Small intestine (tissue), 7 donors: Measurements from ENCODE around the gene AFF1. TPM values are rescaled to one million over a fixed set of nuclear protein-coding genes. Genes with fewer than 3 reads are reported as not detected.

ENCODE experiments used
- DNase-seq, 2 donors: peaks; one replicate each; pipeline versions ENCODE4 v3.0.0 to v3.0.0-alpha.2; 2013
- FAIRE-seq: peaks from 2 replicates; lab custom pipeline; 2012; peaks lifted over from hg19 to GRCh38; lab: Jason Lieb, UNC
- H3K27ac ChIP-seq, 3 donors: one replicate each; pipeline ENCODE4 v1.5.1; 2013; ENCODE audit warnings: low read length in 2 of 3, mild to moderate bottlenecking in 2 of 3, control low read depth in 1 of 3, inconsistent platforms in 1 of 3, low read depth in 1 of 3, moderate library complexity in 1 of 3
- H3K27me3 ChIP-seq, 3 donors: one replicate each; pipeline ENCODE4 v1.6.1; 2013; ENCODE audit warnings: low read length in 3 of 3, inconsistent platforms in 1 of 3; ENCODE audit not compliant: control insufficient read depth in 3 of 3, insufficient read depth in 3 of 3
- H3K36me3 ChIP-seq, 3 donors: one replicate each; pipeline ENCODE4 v1.6.1; 2013; ENCODE audit warnings: low read length in 3 of 3, inconsistent platforms in 1 of 3, low read depth in 1 of 3, mild to moderate bottlenecking in 1 of 3, moderate library complexity in 1 of 3; ENCODE audit not compliant: control insufficient read depth in 3 of 3, insufficient read depth in 2 of 3
- H3K4me1 ChIP-seq, 3 donors: one replicate each; pipeline ENCODE4 v1.6.1; 2013; ENCODE audit warnings: low read length in 2 of 3, inconsistent platforms in 1 of 3, low read depth in 1 of 3, mild to moderate bottlenecking in 1 of 3, moderate library complexity in 1 of 3; ENCODE audit not compliant: control insufficient read depth in 3 of 3, insufficient read depth in 2 of 3
- H3K4me3 ChIP-seq, 3 donors: one replicate each; pipeline ENCODE4 v1.5.1; 2013; ENCODE audit warnings: low read length in 3 of 3, control low read depth in 1 of 3, inconsistent platforms in 1 of 3, low read depth in 1 of 3, mild to moderate bottlenecking in 1 of 3, moderate library complexity in 1 of 3
- H3K9me3 ChIP-seq, 2 donors: one replicate each; pipeline ENCODE4 v1.6.1; 2013; ENCODE audit warnings: low read depth in 1 of 2, low read length in 1 of 2; ENCODE audit not compliant: control insufficient read depth in 2 of 2, insufficient read depth in 1 of 2
- WGBS, 3 donors: extraction: QIAGEN DNeasy Blood & Tissue Kit; methylation state at CpG; one replicate each; pipeline ENCODE4 v1.1.7; 2013; 5-methylcytosine and 5-hydroxymethylcytosine counted together
- polyA plus RNA-seq, 4 donors: library from polyadenylated mRNA; stranded (reverse) in 3 of 4; unstranded in 1 of 4; fragments of 200-250 nt in 3 of 4; fragments of 120-200 nt in 1 of 4; gene quantifications; one replicate each; pipeline versions ENCODE4 v1.2.1 to v1.2.3, GENCODE V29; 2013
- donor health status: healthy with polysubstance abuse.
- donor health status: control.
- donor health status: control.
- donor health status: Bipolar disorder and iron deficiency.
- donor health status: healthy.

Gene AFF1
- polyA plus RNA-seq, 4 donors: 5.4 to 50.7 (median 10.4) TPM

DNA sequence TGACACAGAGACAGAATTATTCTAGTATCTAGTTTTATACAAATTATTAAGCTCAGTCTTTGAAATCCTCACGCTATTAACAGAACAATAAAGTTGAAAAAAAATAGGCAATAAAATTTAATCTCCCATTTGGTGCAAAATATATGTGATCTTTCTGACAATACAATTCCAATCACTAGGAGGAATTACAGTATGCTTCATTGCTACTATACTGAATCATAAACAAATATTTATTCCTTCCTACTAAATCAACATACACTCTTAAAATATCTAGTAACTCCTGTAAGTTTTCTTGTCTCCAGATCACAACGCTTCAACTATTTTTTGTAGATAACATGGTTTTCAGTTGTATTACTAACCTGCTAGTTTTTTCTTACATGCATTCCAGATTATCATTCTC, 239.9 kb downstream of the AFF1 start:
- H3K36me3 ChIP-seq: peaks cover 0 to 8% (median 0%) of the 10 kb centered on the region in 3 donors
- H3K4me3 ChIP-seq: no peak overlapping the region
- DNase-seq (no peak), FAIRE-seq (no peak)
- WGBS, 3 donors: 66 to 87% (median 86%) methylated on average over 2 of the region's 2 CpGs
- H3K27me3 ChIP-seq: no peaks in the 10 kb centered on the region
- H3K9me3 ChIP-seq: no peaks in the 10 kb centered on the region
- H3K4me1 ChIP-seq: no peaks in the 10 kb centered on the region
- no peak overlapping the region for H3K27ac ChIP-seq

DNA sequence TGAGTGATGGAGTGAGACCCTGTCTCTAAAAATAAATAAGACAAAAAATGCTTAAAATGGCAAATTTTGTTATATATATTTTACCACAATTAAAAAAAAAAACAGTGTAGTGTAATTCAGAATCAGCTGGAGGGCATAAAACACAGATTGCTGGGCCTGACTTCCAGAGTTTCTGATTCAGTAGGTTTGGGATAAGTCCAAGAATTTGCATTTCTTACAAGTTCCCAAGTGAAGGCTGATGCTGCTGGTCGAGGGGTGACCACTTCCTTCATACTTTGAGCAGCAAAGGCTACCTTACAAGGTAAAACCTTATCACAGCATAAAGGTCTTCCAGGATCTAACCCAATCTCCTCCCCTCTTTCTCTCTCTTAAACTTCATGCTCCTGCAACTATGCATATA, 244.9 kb downstream of the AFF1 start:
- no peaks in the 10 kb centered on the region for H3K9me3 ChIP-seq
- H3K27me3 ChIP-seq: no peaks in the 10 kb centered on the region
- no peak overlapping the region for H3K27ac ChIP-seq
- H3K4me3 ChIP-seq: no peak overlapping the region
- no peak for FAIRE-seq
- DNase-seq: no peak
- H3K36me3 ChIP-seq: peaks cover 0 to 18% (median 0%) of the 10 kb centered on the region in 3 donors
- 52 to 64% (median 61%) methylated on average over 1 of the region's 1 CpG for WGBS, 3 donors
- H3K4me1 ChIP-seq: no peaks in the 10 kb centered on the region

DNA sequence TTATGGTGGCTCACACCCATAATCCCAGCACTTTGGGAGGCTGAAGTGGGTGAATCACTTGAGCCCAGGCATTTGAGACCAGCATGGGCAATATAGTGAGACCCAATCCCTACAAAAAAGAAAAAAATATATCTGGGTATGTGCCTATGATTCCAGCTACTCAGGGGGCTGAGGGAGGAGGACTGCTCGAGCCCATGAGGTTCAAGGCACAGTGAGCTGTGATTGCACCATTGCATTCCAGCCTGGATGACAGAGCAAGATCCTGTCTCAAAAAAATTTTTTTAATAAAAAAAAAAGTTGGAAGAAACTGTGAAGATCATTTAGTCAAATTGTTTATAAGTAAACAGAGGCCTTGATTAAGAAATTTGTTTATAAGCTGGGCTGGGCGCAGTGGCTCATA, 246.0 kb downstream of the AFF1 start:
- Histone ChIP-seq H3K27ac (no peak overlapping the region), H3K36me3 (peaks cover 0 to 18% (median 0%) of the 10 kb centered on the region in 3 donors), H3K27me3 (no peaks in the 10 kb centered on the region), H3K4me1 (no peaks in the 10 kb centered on the region), H3K9me3 (no peaks in the 10 kb centered on the region), H3K4me3 (no peak overlapping the region)
- DNase-seq (no peak), FAIRE-seq (no peak)
- WGBS, 3 donors: 92 to 98% (median 98%) methylated on average over 2 of the region's 2 CpGs

DNA sequence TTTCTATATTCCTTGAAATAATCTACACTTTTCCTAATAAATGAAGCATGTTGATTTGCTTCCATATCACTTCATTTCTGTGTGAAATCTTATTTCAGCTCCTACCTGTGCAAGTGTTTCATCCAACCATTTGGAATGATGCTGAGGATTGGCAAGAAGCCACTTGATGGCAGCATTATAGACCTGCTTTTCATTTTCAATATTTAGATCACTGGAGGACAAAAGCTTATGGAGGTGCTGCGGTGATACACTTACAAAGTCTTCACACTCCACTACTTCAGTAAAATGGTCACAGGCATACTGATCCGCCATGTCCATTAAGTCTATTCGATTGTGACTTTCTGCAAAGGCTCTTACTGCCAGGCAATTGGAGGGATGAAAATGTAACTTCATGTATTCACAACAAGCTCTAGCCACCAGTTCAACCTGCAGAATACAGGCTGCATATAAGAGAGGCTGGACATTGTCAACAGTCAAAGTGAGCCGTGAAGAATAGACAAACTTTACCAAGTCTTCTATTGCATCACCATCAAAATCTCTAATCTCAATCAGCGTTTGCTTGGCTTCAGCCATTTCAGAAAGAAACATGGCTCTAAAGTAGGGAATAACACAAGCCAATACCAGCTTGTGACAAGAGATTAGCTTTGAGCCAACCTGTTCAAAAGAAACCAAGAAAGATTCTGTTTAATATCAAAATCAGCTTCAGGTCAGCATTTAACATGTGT, 250.5 kb downstream of the AFF1 start:
- no peak for FAIRE-seq

DNA sequence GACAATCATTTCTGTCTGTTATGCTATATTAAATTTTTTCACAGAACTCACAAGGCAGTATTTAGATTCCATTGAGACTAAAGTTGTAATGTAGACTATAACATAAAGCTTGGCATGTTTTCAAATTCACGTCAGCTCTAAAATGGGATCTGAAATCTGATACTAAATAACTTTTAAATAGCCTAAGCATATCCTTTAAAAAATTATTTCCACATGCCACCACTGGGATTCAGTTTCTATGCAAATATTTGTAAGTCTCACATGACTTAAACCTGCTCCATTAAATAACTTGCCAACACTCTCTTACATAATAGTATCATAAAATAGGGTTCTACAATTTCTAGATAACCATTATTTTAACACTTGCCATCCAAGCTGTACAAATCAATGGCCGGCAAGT, 253.2 kb downstream of the AFF1 start:
- Histone ChIP-seq H3K36me3 (peaks cover 0 to 3% (median 0%) of the 10 kb centered on the region in 3 donors), H3K27me3 (no peaks in the 10 kb centered on the region), H3K4me1 (no peaks in the 10 kb centered on the region), H3K9me3 (no peaks in the 10 kb centered on the region), H3K27ac (no peak overlapping the region), H3K4me3 (no peak overlapping the region)
- FAIRE-seq: no peak
- 72 to 82% (median 79%) methylated on average over 2 of the region's 2 CpGs for WGBS, 3 donors
- DNase-seq: no peak

More for the DNA sequence above, 250.5 kb downstream of the AFF1 start:
- no peak overlapping the region for H3K27ac ChIP-seq
- no peak overlapping the region for H3K4me3 ChIP-seq
- no peaks in the 10 kb centered on the region for H3K27me3 ChIP-seq
- no peaks in the 10 kb centered on the region for H3K9me3 ChIP-seq
- 94 to 97% (median 95%) methylated on average over 5 of the region's 5 CpGs for WGBS, 3 donors
- no peaks in the 10 kb centered on the region for H3K4me1 ChIP-seq
- DNase-seq: no peak
- peaks cover 0 to 10% (median 0%) of the 10 kb centered on the region in 3 donors for H3K36me3 ChIP-seq

DNA sequence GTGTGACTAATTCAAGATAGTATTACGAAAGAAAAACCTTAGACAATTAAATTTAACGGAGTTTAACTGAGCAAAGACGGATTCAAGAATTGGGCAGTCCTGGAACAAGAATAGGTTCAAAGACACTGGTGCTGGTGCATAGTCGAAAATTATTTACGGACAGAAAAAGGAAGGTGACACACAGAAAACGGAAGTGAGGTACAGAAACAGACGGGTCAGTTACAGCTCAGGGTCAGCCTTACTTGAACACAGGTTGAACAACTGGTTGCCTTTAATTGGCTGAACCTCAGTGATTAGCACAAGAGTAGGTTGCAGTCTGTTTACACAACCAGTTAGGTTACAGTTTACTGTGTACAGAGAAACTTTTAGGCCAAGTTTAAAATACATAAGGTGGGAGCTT, 254.1 kb downstream of the AFF1 start:
- Histone ChIP-seq H3K27me3 (no peaks in the 10 kb centered on the region), H3K27ac (no peak overlapping the region), H3K4me1 (no peaks in the 10 kb centered on the region), H3K4me3 (no peak overlapping the region), H3K9me3 (no peaks in the 10 kb centered on the region), H3K36me3 (peaks cover 0 to 3% (median 0%) of the 10 kb centered on the region in 3 donors)
- WGBS, 3 donors: 95 to 96% (median 96%) methylated on average over 7 of the region's 7 CpGs
- no peak for FAIRE-seq
- DNase-seq: no peak

Other genes with a start within 250 kb of the AFF1 start
- gene SLC10A6, start 85.6 kb upstream of the AFF1 start, polyA plus RNA-seq: 1 to 10 TPM in 1 of 4 donors, under 1 TPM in 1, not detected in 2; 0.15 to 1.1 TPM
- 1 to 10 TPM in 1 of 4 donors, under 1 TPM in 2, not detected in 1; 0.46 to 4.0 (median 0.54) TPM for gene C4orf36, start 42.6 kb upstream of the AFF1 start, polyA plus RNA-seq